Neural crest cell (in vitro differentiated cells): ENCODE results near the gene MSH4. TPM values are rescaled to one million over a fixed set of nuclear protein-coding genes. Genes with fewer than 3 reads are reported as not detected.
A peak's percentile ranks its signal among the peaks of the same experiment; 100 is the strongest.
"Not testable (repeated sequence)": the region's sequence is repeated elsewhere in the genome, so short reads cannot be mapped to it uniquely, and the experiment has no call there.

Experiments used
- DNase-seq: peaks from one replicate; pipeline ENCODE4 v3.0.0; 2021; ENCODE audit warnings: low read depth, mixed read lengths, low spot score
- H3K27ac Mint-ChIP-seq: one replicate; pipeline ENCODE4 v1.8.0; 2021; ENCODE audit warnings: mild to moderate bottlenecking, mixed read lengths; ENCODE audit not compliant: unreplicated experiment
- H3K27me3 Mint-ChIP-seq: 2 replicates; pipeline ENCODE4 v1.8.0; 2021; ENCODE audit warnings: low read depth, mild to moderate bottlenecking, mixed read lengths
- H3K36me3 Mint-ChIP-seq: 2 replicates; pipeline ENCODE4 v1.8.0; 2021; ENCODE audit warnings: low read depth, mild to moderate bottlenecking, mixed read lengths
- H3K4me1 Mint-ChIP-seq: 2 replicates; pipeline ENCODE4 v1.8.0; 2021; ENCODE audit warnings: mixed read lengths
- H3K4me3 Mint-ChIP-seq: one replicate; pipeline ENCODE4 v1.8.0; 2021; ENCODE audit warnings: mild to moderate bottlenecking, mixed read lengths
- H3K9me3 Mint-ChIP-seq: 2 replicates; pipeline ENCODE4 v1.8.0; 2021; ENCODE audit warnings: mixed read lengths
- CTCF ChIP-seq: fragments of 200-600 bp; sonication (generic); conservative IDR thresholded peaks from 2 replicates; pipeline ENCODE4 v1.5.0; 2021; ENCODE audit warnings: antibody characterized with exemption, mild to moderate bottlenecking
- total RNA-seq: library from RNA; stranded (reverse); gene quantifications from 2 replicates; pipeline ENCODE4 v1.2.1, GENCODE V29; 2021

The MSH4 gene
- total RNA-seq, 1 donor from 2014 or later: 0.56 TPM

DNA sequence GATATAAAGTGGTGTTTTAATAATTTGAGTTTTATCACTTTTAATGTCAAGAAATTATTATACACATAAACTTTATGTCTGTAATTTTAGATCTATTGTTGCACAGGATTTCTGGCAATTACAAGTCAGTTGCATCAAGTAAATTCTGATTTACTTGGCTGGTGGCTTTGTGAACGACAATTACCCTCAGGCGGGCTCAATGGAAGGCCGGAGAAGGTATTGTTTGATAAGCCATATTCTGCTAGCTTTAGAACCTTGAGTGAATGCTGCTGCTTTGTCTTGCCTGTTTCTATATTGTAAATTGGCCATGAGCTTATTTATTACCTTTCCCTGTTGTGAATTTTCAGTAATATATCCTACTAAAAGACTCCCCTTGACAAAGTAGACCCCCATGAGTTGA is 4.6 kb upstream of the MSH4 start:
- no peaks in the 10 kb centered on the region for H3K9me3 Mint-ChIP-seq
- H3K4me1 Mint-ChIP-seq: peaks cover 53% of the 10 kb centered on the region
- no peaks in the 10 kb centered on the region for H3K27me3 Mint-ChIP-seq
- no peak overlapping the region for H3K4me3 Mint-ChIP-seq
- no peak for DNase-seq
- H3K36me3 Mint-ChIP-seq: peaks cover 43% of the 10 kb centered on the region
- H3K27ac Mint-ChIP-seq: no peak overlapping the region
- TF ChIP-seq CTCF: no peak

GRCh38 chr1:75794382-75794781 is 2.3 kb upstream of the MSH4 start:
- no peak overlapping the region for H3K4me3 Mint-ChIP-seq
- DNase-seq: no peak
- H3K36me3 Mint-ChIP-seq: peaks cover 37% of the 10 kb centered on the region
- no peaks in the 10 kb centered on the region for H3K27me3 Mint-ChIP-seq
- H3K9me3 Mint-ChIP-seq: no peaks in the 10 kb centered on the region
- TF ChIP-seq CTCF: no peak
- no peak overlapping the region for H3K27ac Mint-ChIP-seq
- peaks cover 32% of the 10 kb centered on the region for H3K4me1 Mint-ChIP-seq

- Mint-ChIP-seq H3K4me3 (no peak overlapping the region), H3K4me1 (peaks cover 19% of the 10 kb centered on the region), H3K36me3 (peaks cover 34% of the 10 kb centered on the region), H3K27ac (no peak overlapping the region), H3K27me3 (no peaks in the 10 kb centered on the region), H3K9me3 (no peaks in the 10 kb centered on the region)
- TF ChIP-seq CTCF: no peak
- DNase-seq: no peak
Measured at GRCh38 chr1:75795703-75796193, 934 bp upstream of the MSH4 start.

- TF ChIP-seq CTCF: no peak
- H3K4me3 Mint-ChIP-seq: peak overlapping the region; percentile 21
- H3K27me3 Mint-ChIP-seq: no peaks in the 10 kb centered on the region
- H3K9me3 Mint-ChIP-seq: no peaks in the 10 kb centered on the region
- H3K27ac Mint-ChIP-seq: no peak overlapping the region
- H3K36me3 Mint-ChIP-seq: peaks cover 24% of the 10 kb centered on the region
- peaks cover 6% of the 10 kb centered on the region for H3K4me1 Mint-ChIP-seq
- no peak for DNase-seq
Measured at GRCh38 chr1:75797273-75797588, 549 bp downstream of the MSH4 start.

- no peak for DNase-seq
- H3K4me1 Mint-ChIP-seq: peaks cover 4% of the 10 kb centered on the region
- no peaks in the 10 kb centered on the region for H3K9me3 Mint-ChIP-seq
- H3K27ac Mint-ChIP-seq: no peak overlapping the region
- no peaks in the 10 kb centered on the region for H3K27me3 Mint-ChIP-seq
- peaks cover 22% of the 10 kb centered on the region for H3K36me3 Mint-ChIP-seq
- H3K4me3 Mint-ChIP-seq: peak overlapping the region; percentile 21
- no peak for TF ChIP-seq CTCF
Measured at GRCh38 chr1:75797606-75798216, 1.0 kb downstream of the MSH4 start.

DNA sequence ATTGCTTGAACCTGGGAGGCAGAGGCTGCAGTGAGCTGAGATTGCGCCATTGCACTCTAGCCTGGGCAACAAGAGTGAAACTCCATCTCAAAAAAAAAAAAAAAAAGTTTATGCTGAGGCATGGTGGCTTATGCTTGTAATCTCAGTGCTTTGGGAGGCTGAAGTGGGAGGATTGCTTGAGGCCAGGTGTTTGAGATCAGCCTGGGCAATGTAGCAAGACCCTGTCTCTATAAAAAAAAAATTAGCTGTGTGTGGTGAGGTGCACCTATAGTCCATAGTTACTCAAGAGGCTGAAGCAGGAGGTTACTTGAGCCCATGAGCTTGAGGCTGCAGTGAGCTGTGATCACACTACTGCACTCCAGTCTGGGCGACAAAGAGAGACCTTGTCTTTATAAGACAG is 4.8 kb downstream of the MSH4 start:
- H3K4me1 Mint-ChIP-seq, H3K9me3 Mint-ChIP-seq, DNase-seq, H3K27me3 Mint-ChIP-seq, H3K27ac Mint-ChIP-seq, H3K4me3 Mint-ChIP-seq, H3K36me3 Mint-ChIP-seq: not testable (repeated sequence)
